DND-41 (cell line): ENCODE data around the gene SIDT1.

Experiments
- CTCF ChIP-seq: IDR thresholded peaks from 2 replicates; pipeline ENCODE4 v1.5.1; 2012; ENCODE audit warnings: borderline replicate concordance, low read length, moderate library complexity, mild to moderate bottlenecking; ENCODE audit not compliant: poor library complexity, severe bottlenecking; ENCODE audit errors: extremely low read depth
- EZH2 ChIP-seq: IDR thresholded peaks from 3 replicates; pipeline ENCODE4 v1.6.1; 2012; ENCODE audit warnings: borderline replicate concordance, low read depth, mild to moderate bottlenecking, moderate library complexity, low read length, inconsistent platforms; ENCODE audit not compliant: severe bottlenecking

- TF ChIP-seq CTCF (no peak), EZH2 (no peak)
Observed at GRCh38 chr3:113496924-113497323, 35.4 kb upstream of the SIDT1 start.
